HG03108 (cell line): Measurements from ENCODE around the gene PPP1R3F.
"Not testable (repeated sequence)": the region's sequence is repeated elsewhere in the genome, so short reads cannot be mapped to it uniquely, and the experiment has no call there.

Experiments used
- ATAC-seq: cut with Tn5 transposase; IDR thresholded peaks from one replicate; pipeline ENCODE4 v1.9.1; 2021; ENCODE audit warnings: moderate library complexity; ENCODE audit not compliant: unreplicated experiment

The PPP1R3F gene

GRCh38 chrX:49310371-49310770, 40.8 kb downstream of the PPP1R3F start:
- ATAC-seq = no peak

- no peak for ATAC-seq
These were observed 42.6 kb downstream of the PPP1R3F start for GRCh38 chrX:49312176-49312575.

GRCh38 chrX:49316085-49316484, 46.5 kb downstream of the PPP1R3F start:
- no peak for ATAC-seq

- ATAC-seq = not testable (repeated sequence)
These were observed 52.1 kb downstream of the PPP1R3F start, which contains the start of gene GAGE12J for GRCh38 chrX:49321737-49322136. TSS of gene GAGE12J (plus strand) at chrX:49322037. CDS start at chrX:49323194, 1,157 bp downstream.

- ATAC-seq = not testable (repeated sequence)
These were observed 52.7 kb downstream of the PPP1R3F start for GRCh38 chrX:49322266-49322665.

- ATAC-seq = not testable (repeated sequence)
These were observed 54.1 kb downstream of the PPP1R3F start for GRCh38 chrX:49323735-49324134.

- ATAC-seq = not testable (repeated sequence)
These were observed 60.8 kb downstream of the PPP1R3F start for GRCh38 chrX:49330421-49330820.

GRCh38 chrX:49331282-49331681, 61.7 kb downstream of the PPP1R3F start, which contains the start of gene GAGE13:
TSS of gene GAGE13 (plus strand) at chrX:49331582. CDS start at chrX:49332738, 1,156 bp downstream.
- ATAC-seq = not testable (repeated sequence)

- ATAC-seq = not testable (repeated sequence)
These were observed 62.2 kb downstream of the PPP1R3F start for GRCh38 chrX:49331841-49332240.
